SK-N-SH treated with all-trans-retinoic acid at 6 μM for 48 hours (cell line): ENCODE measurements around the gene FAF1.

Source experiments
- ATAC-seq: fragments of 200-7000 bp; cut with Tn5 transposase; 3 replicates; pipeline ENCODE4 v1.9.1; 2020; ENCODE audit warnings: mild to moderate bottlenecking, moderate library complexity
- ARNTL ChIP-seq: fragments of 450-650 bp; formaldehyde crosslinking; IDR thresholded peaks from 2 replicates; pipeline ENCODE4 v1.5.0; 2020; ENCODE audit warnings: low read depth, mild to moderate bottlenecking, moderate library complexity, borderline replicate concordance
- BACH2 ChIP-seq: fragments of 250-450 bp; sonication (Bioruptor Pico); IDR thresholded peaks from 2 replicates; pipeline ENCODE4 v1.9.0; 2021; ENCODE audit warnings: mild to moderate bottlenecking, borderline replicate concordance
- CSRNP3 ChIP-seq: fragments of 250-450 bp; sonication (Bioruptor Pico); IDR thresholded peaks from 2 replicates; pipeline ENCODE4 v1.5.1; 2021; ENCODE audit warnings: mild to moderate bottlenecking, moderate library complexity
- ESRRG ChIP-seq: fragments of 250-450 bp; sonication (Bioruptor Pico); IDR thresholded peaks from 2 replicates; pipeline ENCODE4 v1.6.1; 2021; ENCODE audit warnings: mild to moderate bottlenecking
- GLIS3 ChIP-seq: fragments of 250-450 bp; sonication (Bioruptor Pico); IDR thresholded peaks from 2 replicates; pipeline ENCODE4 v1.5.0; 2020; ENCODE audit warnings: mild to moderate bottlenecking, moderate library complexity
- ISL1 ChIP-seq: fragments of 250-450 bp; sonication (Bioruptor Pico); IDR thresholded peaks from 2 replicates; pipeline ENCODE4 v2.1.2; 2022; ENCODE audit warnings: mild to moderate bottlenecking, moderate library complexity
- OSR1 ChIP-seq: fragments of 250-450 bp; sonication (Bioruptor Pico); IDR thresholded peaks from 2 replicates; pipeline ENCODE4 v1.8.0; 2022; ENCODE audit warnings: moderate library complexity, mild to moderate bottlenecking, inconsistent platforms
- PPARA ChIP-seq: fragments of 250-450 bp; sonication (Bioruptor Pico); IDR thresholded peaks from 2 replicates; pipeline ENCODE4 v1.5.0; 2020; ENCODE audit warnings: mild to moderate bottlenecking, borderline replicate concordance
- RARB ChIP-seq: fragments of 250-450 bp; sonication (Bioruptor Pico); IDR thresholded peaks from 2 replicates; pipeline ENCODE4 v1.8.0; 2021; ENCODE audit warnings: mild to moderate bottlenecking, moderate library complexity
- SNAI2 ChIP-seq: fragments of 250-450 bp; sonication (Bioruptor Pico); IDR thresholded peaks from 2 replicates; pipeline ENCODE4 v1.5.0; 2020; ENCODE audit warnings: mild to moderate bottlenecking, moderate library complexity
- TCF4 ChIP-seq: fragments of 250-450 bp; sonication (Bioruptor Pico); IDR thresholded peaks from 2 replicates; pipeline ENCODE4 v1.8.0; 2021; ENCODE audit warnings: mild to moderate bottlenecking, moderate library complexity, borderline replicate concordance
- TOX ChIP-seq: fragments of 250-450 bp; sonication (Bioruptor Pico); IDR thresholded peaks from 2 replicates; pipeline ENCODE4 v1.8.0; 2021; ENCODE audit warnings: mild to moderate bottlenecking, moderate library complexity, borderline replicate concordance
- TSHZ2 ChIP-seq: fragments of 250-450 bp; sonication (Bioruptor Pico); IDR thresholded peaks from 2 replicates; pipeline ENCODE4 v1.5.0; 2020; ENCODE audit warnings: mild to moderate bottlenecking, moderate library complexity
- ZC3H10 ChIP-seq: fragments of 250-450 bp; sonication (Bioruptor Pico); IDR thresholded peaks from 2 replicates; pipeline ENCODE4 v1.5.1; 2021; ENCODE audit warnings: mild to moderate bottlenecking, moderate library complexity
- ZFP3 ChIP-seq: fragments of 250-450 bp; sonication (Bioruptor Pico); IDR thresholded peaks from 2 replicates; pipeline ENCODE4 v1.5.0; 2020; ENCODE audit warnings: mild to moderate bottlenecking, moderate library complexity
- ZFP30 ChIP-seq: fragments of 450-650 bp; formaldehyde crosslinking; IDR thresholded peaks from 2 replicates; pipeline ENCODE4 v1.5.0; 2022; ENCODE audit warnings: mild to moderate bottlenecking, moderate library complexity
- ZNF565 ChIP-seq: fragments of 450-650 bp; formaldehyde crosslinking; conservative IDR thresholded peaks from 2 replicates; pipeline ENCODE4 v1.5.0; 2020; ENCODE audit warnings: low read depth, mild to moderate bottlenecking, moderate library complexity
- ZNF70 ChIP-seq: fragments of 450-650 bp; formaldehyde crosslinking; IDR thresholded peaks from 2 replicates; pipeline ENCODE4 v1.5.0; 2020; ENCODE audit warnings: mild to moderate bottlenecking, moderate library complexity
- ZNF8 ChIP-seq: fragments of 450-650 bp; formaldehyde crosslinking; IDR thresholded peaks from 2 replicates; pipeline ENCODE4 v1.5.0; 2020; ENCODE audit warnings: mild to moderate bottlenecking, moderate library complexity
- TF ChIP-seq, protein P1 (sequence below): fragments of 250-450 bp; sonication (Bioruptor Pico); IDR thresholded peaks from 2 replicates; pipeline ENCODE4 v1.8.0; 2020; ENCODE audit warnings: mild to moderate bottlenecking, moderate library complexity, borderline replicate concordance
- TF ChIP-seq, protein P2 (sequence below): fragments of 250-450 bp; sonication (Bioruptor Pico); IDR thresholded peaks from 2 replicates; pipeline ENCODE4 v1.8.0; 2021; ENCODE audit warnings: low read depth, mild to moderate bottlenecking, moderate library complexity, borderline replicate concordance
- TF ChIP-seq, protein P3 (sequence below): fragments of 250-450 bp; sonication (Bioruptor Pico); IDR thresholded peaks from 2 replicates; pipeline ENCODE4 v1.5.1; 2020; ENCODE audit warnings: low read depth, mild to moderate bottlenecking, moderate library complexity

FAF1 gene

GRCh38 chr1:50450861-50451653, 509.0 kb downstream of the FAF1 start:
- TF ChIP-seq TOX (CRISPR knock-in tag) (no peak), ARNTL (CRISPR knock-in tag) (no peak), CSRNP3 (no peak), RARB (no peak), ZNF565 (CRISPR knock-in tag) (no peak), SNAI2 (CRISPR knock-in tag) (no peak), ESRRG (CRISPR knock-in tag) (no peak), BACH2 (no peak), GLIS3 (CRISPR knock-in tag) (no peak), ZFP30 (no peak), ZNF8 (CRISPR knock-in tag) (no peak), OSR1 (CRISPR knock-in tag) (no peak), PPARA (no peak)
- TF ChIP-seq, protein P1, sequence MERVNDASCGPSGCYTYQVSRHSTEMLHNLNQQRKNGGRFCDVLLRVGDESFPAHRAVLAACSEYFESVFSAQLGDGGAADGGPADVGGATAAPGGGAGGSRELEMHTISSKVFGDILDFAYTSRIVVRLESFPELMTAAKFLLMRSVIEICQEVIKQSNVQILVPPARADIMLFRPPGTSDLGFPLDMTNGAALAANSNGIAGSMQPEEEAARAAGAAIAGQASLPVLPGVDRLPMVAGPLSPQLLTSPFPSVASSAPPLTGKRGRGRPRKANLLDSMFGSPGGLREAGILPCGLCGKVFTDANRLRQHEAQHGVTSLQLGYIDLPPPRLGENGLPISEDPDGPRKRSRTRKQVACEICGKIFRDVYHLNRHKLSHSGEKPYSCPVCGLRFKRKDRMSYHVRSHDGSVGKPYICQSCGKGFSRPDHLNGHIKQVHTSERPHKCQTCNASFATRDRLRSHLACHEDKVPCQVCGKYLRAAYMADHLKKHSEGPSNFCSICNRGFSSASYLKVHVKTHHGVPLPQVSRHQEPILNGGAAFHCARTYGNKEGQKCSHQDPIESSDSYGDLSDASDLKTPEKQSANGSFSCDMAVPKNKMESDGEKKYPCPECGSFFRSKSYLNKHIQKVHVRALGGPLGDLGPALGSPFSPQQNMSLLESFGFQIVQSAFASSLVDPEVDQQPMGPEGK: no peak
- no peak for ATAC-seq

- TF ChIP-seq ZFP30 (no peak), ZNF70 (CRISPR knock-in tag) (no peak), TOX (CRISPR knock-in tag) (no peak)
- TF ChIP-seq, protein P2, sequence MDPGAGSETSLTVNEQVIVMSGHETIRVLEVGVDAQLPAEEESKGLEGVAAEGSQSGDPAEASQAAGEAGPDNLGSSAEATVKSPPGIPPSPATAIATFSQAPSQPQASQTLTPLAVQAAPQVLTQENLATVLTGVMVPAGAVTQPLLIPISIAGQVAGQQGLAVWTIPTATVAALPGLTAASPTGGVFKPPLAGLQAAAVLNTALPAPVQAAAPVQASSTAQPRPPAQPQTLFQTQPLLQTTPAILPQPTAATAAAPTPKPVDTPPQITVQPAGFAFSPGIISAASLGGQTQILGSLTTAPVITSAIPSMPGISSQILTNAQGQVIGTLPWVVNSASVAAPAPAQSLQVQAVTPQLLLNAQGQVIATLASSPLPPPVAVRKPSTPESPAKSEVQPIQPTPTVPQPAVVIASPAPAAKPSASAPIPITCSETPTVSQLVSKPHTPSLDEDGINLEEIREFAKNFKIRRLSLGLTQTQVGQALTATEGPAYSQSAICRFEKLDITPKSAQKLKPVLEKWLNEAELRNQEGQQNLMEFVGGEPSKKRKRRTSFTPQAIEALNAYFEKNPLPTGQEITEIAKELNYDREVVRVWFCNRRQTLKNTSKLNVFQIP (CRISPR knock-in tag): no peak
Observed at GRCh38 chr1:50447961-50448360, 512.1 kb downstream of the FAF1 start.

DNA sequence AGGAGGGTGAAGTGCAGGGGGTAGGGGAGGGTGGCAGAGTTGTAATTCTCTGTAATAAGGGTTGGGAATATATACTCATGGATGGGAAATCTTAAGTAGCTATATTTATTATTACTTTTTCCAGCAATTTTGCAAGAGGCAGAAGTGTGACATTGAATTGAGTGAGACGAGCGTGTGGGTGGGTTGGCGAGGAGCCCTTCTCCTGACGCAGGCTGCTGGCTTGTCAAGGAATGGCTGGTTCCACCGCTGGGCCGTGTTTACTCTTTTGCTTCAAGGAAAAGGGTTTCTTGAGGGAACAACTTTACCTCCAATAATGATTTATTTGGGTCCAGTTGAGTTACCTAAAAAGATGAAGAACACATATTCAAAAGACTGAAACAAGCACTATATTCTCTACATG, 518.9 kb downstream of the FAF1 start:
- no peak for ATAC-seq
- TF ChIP-seq TCF4 (CRISPR knock-in tag) (no peak), ZFP3 (CRISPR knock-in tag) (no peak), BACH2 (no peak), ZC3H10 (CRISPR knock-in tag) (no peak), GLIS3 (CRISPR knock-in tag) (no peak), ZNF8 (CRISPR knock-in tag) (no peak), ZNF70 (CRISPR knock-in tag) (no peak), ISL1 (CRISPR knock-in tag) (no peak), PPARA (no peak), ARNTL (CRISPR knock-in tag) (no peak), OSR1 (CRISPR knock-in tag) (no peak), TSHZ2 (CRISPR knock-in tag) (no peak), CSRNP3 (no peak), ZNF565 (CRISPR knock-in tag) (no peak), TOX (CRISPR knock-in tag) (no peak), RARB (no peak)
- TF ChIP-seq, protein P3, sequence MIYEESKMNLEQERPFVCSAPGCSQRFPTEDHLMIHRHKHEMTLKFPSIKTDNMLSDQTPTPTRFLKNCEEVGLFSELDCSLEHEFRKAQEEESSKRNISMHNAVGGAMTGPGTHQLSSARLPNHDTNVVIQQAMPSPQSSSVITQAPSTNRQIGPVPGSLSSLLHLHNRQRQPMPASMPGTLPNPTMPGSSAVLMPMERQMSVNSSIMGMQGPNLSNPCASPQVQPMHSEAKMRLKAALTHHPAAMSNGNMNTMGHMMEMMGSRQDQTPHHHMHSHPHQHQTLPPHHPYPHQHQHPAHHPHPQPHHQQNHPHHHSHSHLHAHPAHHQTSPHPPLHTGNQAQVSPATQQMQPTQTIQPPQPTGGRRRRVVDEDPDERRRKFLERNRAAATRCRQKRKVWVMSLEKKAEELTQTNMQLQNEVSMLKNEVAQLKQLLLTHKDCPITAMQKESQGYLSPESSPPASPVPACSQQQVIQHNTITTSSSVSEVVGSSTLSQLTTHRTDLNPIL (CRISPR knock-in tag): no peak
- TF ChIP-seq, protein P1: no peak
- TF ChIP-seq, protein P2 (CRISPR knock-in tag): no peak

More at GRCh38 chr1:50447961-50448360, 512.1 kb downstream of the FAF1 start:
- ATAC-seq: no peak
